T-cell (primary cell): Measurements from ENCODE around the gene EDN3. TPM values are rescaled to one million over a fixed set of nuclear protein-coding genes. Genes with fewer than 3 reads are reported as not detected.

Experiments used
- ATAC-seq, 4 experiments: fragments of 200-7000 bp in 3 of 4; fragments of 150-1000 bp in 1 of 4; cut with Tn5 transposase; replicated peaks in 1 of 4; 1 replicate in 3 of 4; 2 replicates in 1 of 4; pipeline ENCODE4 v1.10.0; 2021; ENCODE audit warnings: moderate library complexity in 3 of 4, mild to moderate bottlenecking in 2 of 4, moderate number of reproducible peaks in 1 of 4
- CTCF ChIA-PET, 2 donors: fragments of 300-600 bp; sonication (Branson Sonifier 250); formaldehyde crosslinking; loops; one replicate each; lab custom pipeline; 2022; ENCODE audit warnings: antibody characterized with exemption in 2 of 2; lab: Charles Lee
- POLR2A ChIA-PET, 2 donors: fragments of 300-600 bp; sonication (Branson Sonifier 250); formaldehyde crosslinking; loops; one replicate each; lab custom pipeline; 2022; ENCODE audit warnings: antibody characterized with exemption in 2 of 2; lab: Charles Lee
- DNase-seq, 35 experiments: peaks; one replicate each; pipeline versions ENCODE4 v3.0.0 to v3.0.0-alpha.2; 2013 to 2023
- H3K27ac ChIP-seq: one replicate; pipeline ENCODE4 v1.5.1; 2013; ENCODE audit warnings: low read length
- H3K27me3 ChIP-seq, 2 experiments: replicated peaks in 1 of 2; 1 replicate in 1 of 2; 2 replicates in 1 of 2; pipeline versions ENCODE4 v1.6.1 to v1.7.0; 2013; ENCODE audit warnings: low read length in 1 of 2, mixed read lengths in 1 of 2; ENCODE audit not compliant: control insufficient read depth in 2 of 2, insufficient read depth in 2 of 2; ENCODE audit errors: extremely low read depth in 1 of 2
- H3K36me3 ChIP-seq, 2 donors: 1 replicate in 1 of 2; 2 replicates in 1 of 2; pipeline versions ENCODE4 v1.6.1 to v1.7.0; 2013; ENCODE audit warnings: low read length in 1 of 2; ENCODE audit not compliant: control insufficient read depth in 2 of 2, insufficient read depth in 1 of 2; ENCODE audit errors: extremely low read depth in 1 of 2
- H3K4me1 ChIP-seq, 2 experiments: 1 replicate in 1 of 2; 2 replicates in 1 of 2; pipeline versions ENCODE4 v1.6.1 to v1.7.0; 2013; ENCODE audit warnings: low read length in 2 of 2, mixed read lengths in 1 of 2; ENCODE audit not compliant: insufficient read depth in 2 of 2, control insufficient read depth in 1 of 2; ENCODE audit errors: extremely low read depth in 1 of 2
- H3K4me3 ChIP-seq, 2 donors: 1 replicate in 1 of 2; 2 replicates in 1 of 2; pipeline versions ENCODE4 v1.5.1 to v1.7.0; 2013; ENCODE audit warnings: mild to moderate bottlenecking in 2 of 2, low read length in 1 of 2, moderate library complexity in 1 of 2; ENCODE audit not compliant: control insufficient read depth in 1 of 2; ENCODE audit errors: extremely low read depth in 1 of 2
- H3K9me3 ChIP-seq: 2 replicates; pipeline ENCODE4 v1.7.0; 2013
- H3K27ac Mint-ChIP-seq, 2 donors: one replicate each; pipeline ENCODE4 v1.8.0; 2020 to 2021; ENCODE audit warnings: mild to moderate bottlenecking in 2 of 2, mixed read lengths in 2 of 2
- H3K27me3 Mint-ChIP-seq, 2 donors: one replicate each; pipeline ENCODE4 v1.8.0; 2021 to 2022; ENCODE audit warnings: mixed read lengths in 2 of 2
- H3K36me3 Mint-ChIP-seq: one replicate; pipeline ENCODE4 v1.8.0; 2021; ENCODE audit warnings: mixed read lengths
- H3K4me1 Mint-ChIP-seq, 3 donors: one replicate each; pipeline ENCODE4 v1.8.0; 2020 to 2022; ENCODE audit warnings: mixed read lengths in 3 of 3, mild to moderate bottlenecking in 1 of 3
- H3K4me3 Mint-ChIP-seq, 3 donors: one replicate each; pipeline ENCODE4 v1.8.0; 2020 to 2022; ENCODE audit warnings: mild to moderate bottlenecking in 3 of 3, mixed read lengths in 3 of 3, moderate library complexity in 3 of 3
- H3K9me3 Mint-ChIP-seq, 3 donors: one replicate each; pipeline ENCODE4 v1.8.0; 2020 to 2022; ENCODE audit warnings: mixed read lengths in 3 of 3
- WGBS: methylation state at CpG from one replicate; pipeline ENCODE4 v1.1.5; 2013; ENCODE audit warnings: missing lambda C conversion rate; ENCODE audit not compliant: insufficient coverage; 5-methylcytosine and 5-hydroxymethylcytosine counted together
- total RNA-seq, 35 experiments: library from RNA in 6 of 35; stranded (reverse) in 6 of 35; fragments of 120-200 nt in 1 of 35; gene quantifications; one replicate each; pipeline versions ENCODE4 v1.2.1 to v1.2.4 and lab custom pipeline; 2013 to 2026

EDN3 gene
- total RNA-seq, 5 donors from 2014 or later (not counting 1 experiment from before 2014, with no cell fraction given), result 0.32 to 2.3 (median 1.3) TPM; not detected in 2

- no peak for DNase-seq
- peaks cover 0 to 3% of the 10 kb centered on the region in 2 donors for H3K27me3 Mint-ChIP-seq
- no peak overlapping the region for H3K27ac Mint-ChIP-seq
- no peaks in the 10 kb centered on the region for H3K9me3 ChIP-seq
- no peak overlapping the region for H3K4me3 Mint-ChIP-seq
- 78% methylated on average over 9 of the region's 17 CpGs for WGBS
- H3K36me3 Mint-ChIP-seq, result no peaks in the 10 kb centered on the region
- no peak overlapping the region for H3K4me3 ChIP-seq
- POLR2A ChIA-PET, result interaction anchor here in 1 of 2 donors (0.6 kb wide), 1 partner anchor 163 kb away, joined by 4 read pairs; no protein-coding TSS in a partner anchor
- peaks cover 0 to 21% of the 10 kb centered on the region in 2 experiments for H3K27me3 ChIP-seq
- ATAC-seq, result no peak
- no peak overlapping the region for H3K27ac ChIP-seq
- no peaks in the 10 kb centered on the region for H3K4me1 ChIP-seq
- no peaks in the 10 kb centered on the region for H3K9me3 Mint-ChIP-seq
- no peaks in the 10 kb centered on the region for H3K4me1 Mint-ChIP-seq
- CTCF ChIA-PET, result no interaction called here
- no peaks in the 10 kb centered on the region for H3K36me3 ChIP-seq
These were observed 22.4 kb downstream of the EDN3 start for GRCh38 chr20:59322585-59323454.

GRCh38 chr20:59323731-59324130, 23.3 kb downstream of the EDN3 start:
- WGBS, result 75% methylated on average over 2 of the region's 5 CpGs
- Histone ChIP-seq H3K4me3 (no peak overlapping the region), H3K36me3 (no peaks in the 10 kb centered on the region), H3K27ac (no peak overlapping the region), H3K27me3 (peaks cover 0 to 21% of the 10 kb centered on the region in 2 experiments), H3K9me3 (no peaks in the 10 kb centered on the region), H3K4me1 (no peaks in the 10 kb centered on the region)
- CTCF ChIA-PET, result no interaction called here
- H3K4me1 Mint-ChIP-seq, result no peaks in the 10 kb centered on the region
- POLR2A ChIA-PET, result no interaction called here
- H3K4me3 Mint-ChIP-seq, result no peak overlapping the region
- no peaks in the 10 kb centered on the region for H3K9me3 Mint-ChIP-seq
- H3K36me3 Mint-ChIP-seq, result no peaks in the 10 kb centered on the region
- ATAC-seq, result no peak
- H3K27me3 Mint-ChIP-seq, result peaks cover 0 to 3% of the 10 kb centered on the region in 2 donors
- DNase-seq, result no peak
- no peak overlapping the region for H3K27ac Mint-ChIP-seq

GRCh38 chr20:59324521-59325141, 24.2 kb downstream of the EDN3 start:
- H3K27me3 ChIP-seq, result peaks cover 0 to 21% of the 10 kb centered on the region in 2 experiments
- CTCF ChIA-PET, result no interaction called here
- no peaks in the 10 kb centered on the region for H3K4me1 ChIP-seq
- H3K27ac ChIP-seq, result no peak overlapping the region
- 87% methylated on average over 3 of the region's 10 CpGs for WGBS
- H3K36me3 ChIP-seq, result no peaks in the 10 kb centered on the region
- Mint-ChIP-seq H3K36me3 (no peaks in the 10 kb centered on the region), H3K9me3 (no peaks in the 10 kb centered on the region), H3K4me3 (no peak overlapping the region), H3K27me3 (peaks cover 0 to 3% of the 10 kb centered on the region in 2 donors), H3K4me1 (no peaks in the 10 kb centered on the region), H3K27ac (no peak overlapping the region)
- no peak overlapping the region for H3K4me3 ChIP-seq
- ATAC-seq (no peak), DNase-seq (no peak)
- POLR2A ChIA-PET, result no interaction called here
- H3K9me3 ChIP-seq, result no peaks in the 10 kb centered on the region

GRCh38 chr20:59325142-59325523, 24.7 kb downstream of the EDN3 start:
- WGBS, result 100% methylated on average over 1 of the region's 10 CpGs
- Mint-ChIP-seq H3K36me3 (no peaks in the 10 kb centered on the region), H3K9me3 (no peaks in the 10 kb centered on the region), H3K4me1 (no peaks in the 10 kb centered on the region), H3K4me3 (no peak overlapping the region), H3K27me3 (peaks cover 0 to 3% of the 10 kb centered on the region in 2 donors), H3K27ac (no peak overlapping the region)
- Histone ChIP-seq H3K9me3 (no peaks in the 10 kb centered on the region), H3K27me3 (peaks cover 0 to 18% of the 10 kb centered on the region in 2 experiments), H3K4me3 (no peak overlapping the region), H3K27ac (no peak overlapping the region), H3K36me3 (no peaks in the 10 kb centered on the region), H3K4me1 (no peaks in the 10 kb centered on the region)
- no peak for DNase-seq
- ChIA-PET CTCF (no interaction called here), POLR2A (no interaction called here)
- no peak for ATAC-seq

GRCh38 chr20:59326188-59326587, 25.8 kb downstream of the EDN3 start:
- H3K27me3 ChIP-seq, result peaks cover 0 to 11% of the 10 kb centered on the region in 2 experiments
- H3K4me1 Mint-ChIP-seq, result no peaks in the 10 kb centered on the region
- no peak overlapping the region for H3K4me3 ChIP-seq
- no peak overlapping the region for H3K4me3 Mint-ChIP-seq
- no peak overlapping the region for H3K27ac Mint-ChIP-seq
- no peaks in the 10 kb centered on the region for H3K4me1 ChIP-seq
- POLR2A ChIA-PET, result no interaction called here
- CTCF ChIA-PET, result no interaction called here
- no peaks in the 10 kb centered on the region for H3K36me3 Mint-ChIP-seq
- H3K9me3 ChIP-seq, result no peaks in the 10 kb centered on the region
- H3K27ac ChIP-seq, result no peak overlapping the region
- no peaks in the 10 kb centered on the region for H3K36me3 ChIP-seq
- H3K9me3 Mint-ChIP-seq, result no peaks in the 10 kb centered on the region
- H3K27me3 Mint-ChIP-seq, result peaks cover 3 to 5% of the 10 kb centered on the region in 2 donors
- WGBS, result 89% methylated on average over 1 of the region's 2 CpGs
- ATAC-seq (no peak), DNase-seq (no peak)

GRCh38 chr20:59328071-59328470, 27.7 kb downstream of the EDN3 start:
- DNase-seq (no peak), ATAC-seq (no peak)
- Mint-ChIP-seq H3K27ac (no peak overlapping the region), H3K9me3 (no peaks in the 10 kb centered on the region), H3K27me3 (peaks cover 8 to 10% of the 10 kb centered on the region in 2 donors), H3K4me3 (no peak overlapping the region), H3K36me3 (no peaks in the 10 kb centered on the region), H3K4me1 (no peaks in the 10 kb centered on the region)
- Histone ChIP-seq H3K4me3 (no peak overlapping the region), H3K27me3 (peaks cover 0 to 21% of the 10 kb centered on the region in 2 experiments), H3K27ac (no peak overlapping the region), H3K4me1 (no peaks in the 10 kb centered on the region), H3K9me3 (no peaks in the 10 kb centered on the region), H3K36me3 (no peaks in the 10 kb centered on the region)
- ChIA-PET CTCF (no interaction called here), POLR2A (no interaction called here)
- 0% methylated on average over 1 of the region's 4 CpGs for WGBS
